GM23338 (cell line): ENCODE results near the gene TADA2A.

Experiments used
- CREB1 ChIP-seq: fragments of 250-450 bp; sonication (Bioruptor Pico); IDR thresholded peaks from 2 replicates; pipeline ENCODE4 v1.5.0; 2020; ENCODE audit warnings: low read depth, mild to moderate bottlenecking, moderate library complexity
- CTCF ChIP-seq, 2 experiments: fragments of 200-600 bp in 1 of 2; sonication (generic) in 1 of 2; conservative IDR thresholded peaks; 2 replicates each; pipeline versions ENCODE4 v1.5.1 to v1.6.1; 2016 to 2017; ENCODE audit warnings: antibody characterized with exemption in 2 of 2, low read depth in 2 of 2, mild to moderate bottlenecking in 2 of 2, moderate library complexity in 1 of 2
- ETS1 ChIP-seq: IDR thresholded peaks from 2 replicates; pipeline ENCODE4 v1.6.1; 2016; ENCODE audit warnings: antibody characterized with exemption
- EZH2 ChIP-seq: fragments of 200-600 bp; sonication (generic); IDR thresholded peaks from one replicate; pipeline ENCODE4 v1.8.0; 2017; ENCODE audit warnings: antibody characterized with exemption, mild to moderate bottlenecking, low read depth; ENCODE audit not compliant: unreplicated experiment
- EZH2phosphoT487 ChIP-seq: fragments of 200-600 bp; sonication (generic); IDR thresholded peaks from one replicate; pipeline ENCODE4 v1.8.1; 2018; ENCODE audit warnings: antibody characterized with exemption; ENCODE audit not compliant: unreplicated experiment
- JUNB ChIP-seq: IDR thresholded peaks from one replicate; pipeline ENCODE4 v1.6.1; 2016; ENCODE audit warnings: antibody characterized with exemption; ENCODE audit not compliant: unreplicated experiment
- NANOG ChIP-seq: IDR thresholded peaks from 2 replicates; pipeline ENCODE4 v1.6.1; 2016; ENCODE audit warnings: antibody characterized with exemption, borderline replicate concordance
- POLR2AphosphoS5 ChIP-seq: IDR thresholded peaks from 2 replicates; pipeline ENCODE4 v1.6.1; 2016; ENCODE audit warnings: antibody characterized with exemption, low read depth
- REST ChIP-seq: IDR thresholded peaks from one replicate; pipeline ENCODE4 v1.6.1; 2018; ENCODE audit warnings: antibody characterized with exemption; ENCODE audit not compliant: unreplicated experiment
- STAT1 ChIP-seq: IDR thresholded peaks from one replicate; pipeline ENCODE4 v1.6.1; 2016; ENCODE audit warnings: antibody characterized with exemption; ENCODE audit not compliant: unreplicated experiment
- ZNF114 ChIP-seq: fragments of 250-450 bp; sonication (Bioruptor Pico); IDR thresholded peaks from 2 replicates; pipeline ENCODE4 v1.5.0; 2020; ENCODE audit warnings: mild to moderate bottlenecking, moderate library complexity
- ZNF331 ChIP-seq: fragments of 250-450 bp; sonication (Bioruptor Pico); IDR thresholded peaks from 2 replicates; pipeline ENCODE4 v1.5.0; 2020; ENCODE audit warnings: low read depth, mild to moderate bottlenecking, moderate library complexity
- ZNF462 ChIP-seq: fragments of 250-450 bp; sonication (Bioruptor Pico); IDR thresholded peaks from 2 replicates; pipeline ENCODE4 v1.5.0; 2020; ENCODE audit warnings: mild to moderate bottlenecking, moderate library complexity

- TF ChIP-seq CTCF (conservative IDR thresholded peaks at IDR 0.05; ENCODE audit: low read depth in 2 of 2), result no peak
- no peak for TF ChIP-seq EZH2phosphoT487
- no peak for TF ChIP-seq REST
- no peak for TF ChIP-seq CREB1 (CRISPR knock-in tag)
- TF ChIP-seq POLR2AphosphoS5, result no peak
- no peak for TF ChIP-seq EZH2
- TF ChIP-seq NANOG, result no peak
- no peak for TF ChIP-seq JUNB
- TF ChIP-seq ZNF114, result no peak
- no peak for TF ChIP-seq STAT1
- no peak for TF ChIP-seq ETS1
- TF ChIP-seq ZNF331, result no peak
- TF ChIP-seq ZNF462 (CRISPR knock-in tag), result no peak
Measured at GRCh38 chr17:37430051-37430627, 23.5 kb downstream of the TADA2A start.
